Activated gamma-delta T cell treated with Interleukin-2 at 50 U/mL for 16 hours (primary cell): ENCODE results near the gene PCBP2.
A peak's percentile ranks its signal among the peaks of the same experiment; 100 is the strongest.
"Not testable (repeated sequence)": the region's sequence is repeated elsewhere in the genome, so short reads cannot be mapped to it uniquely, and the experiment has no call there.

ENCODE experiments used
- DNase-seq: peaks from one replicate; pipeline ENCODE4 v3.0.0-alpha.2; 2020

The PCBP2 gene

GRCh38 chr12:53474077-53474476 is 22.2 kb downstream of the PCBP2 start:
- no peak for DNase-seq

- no peak for DNase-seq
Measured at GRCh38 chr12:53474819-53475218, 22.9 kb downstream of the PCBP2 start.

- DNase-seq: no peak
Measured at GRCh38 chr12:53476769-53477209, 24.9 kb downstream of the PCBP2 start.

GRCh38 chr12:53478865-53479264 is 27.0 kb downstream of the PCBP2 start:
- no peak for DNase-seq

- no peak for DNase-seq
Measured at GRCh38 chr12:53479331-53479730, 27.4 kb downstream of the PCBP2 start.

- DNase-seq: no peak
Measured at GRCh38 chr12:53480491-53481442, 28.9 kb downstream of the PCBP2 start.

- not testable (repeated sequence) for DNase-seq
Measured at GRCh38 chr12:53481458-53481857, 29.6 kb downstream of the PCBP2 start.

GRCh38 chr12:53481939-53482586 is 30.2 kb downstream of the PCBP2 start:
- no peak for DNase-seq

- no peak for DNase-seq
Measured at GRCh38 chr12:53482626-53483168, 30.8 kb downstream of the PCBP2 start.

GRCh38 chr12:53483225-53483978 is 31.5 kb downstream of the PCBP2 start:
- no peak for DNase-seq

GRCh38 chr12:53483979-53484377 is 32.1 kb downstream of the PCBP2 start:
- DNase-seq: no peak

- no peak for DNase-seq
Measured at GRCh38 chr12:53484686-53485575, 33.0 kb downstream of the PCBP2 start.

GRCh38 chr12:53485955-53486735 is 34.2 kb downstream of the PCBP2 start:
- DNase-seq: no peak

- no peak for DNase-seq
Measured at GRCh38 chr12:53486736-53487487, 35.0 kb downstream of the PCBP2 start.

- no peak for DNase-seq
Measured at GRCh38 chr12:53489242-53489864, 37.5 kb downstream of the PCBP2 start.

GRCh38 chr12:53492188-53492587 is 40.3 kb downstream of the PCBP2 start:
- DNase-seq: no peak

GRCh38 chr12:53492830-53493609 is 41.1 kb downstream of the PCBP2 start:
- DNase-seq: peak; percentile 81

- no peak for DNase-seq
Measured at GRCh38 chr12:53493610-53494391, 41.9 kb downstream of the PCBP2 start.
